ENCODE results near the gene PHC3. TPM values are rescaled to one million over a fixed set of nuclear protein-coding genes. Genes with fewer than 3 reads are reported as not detected.

The PHC3 gene
- polyA plus RNA-seq, 1 donor (not counting 4 experiments of a cell fraction or from before 2014, with no cell fraction given) = 32.2 TPM

DNA sequence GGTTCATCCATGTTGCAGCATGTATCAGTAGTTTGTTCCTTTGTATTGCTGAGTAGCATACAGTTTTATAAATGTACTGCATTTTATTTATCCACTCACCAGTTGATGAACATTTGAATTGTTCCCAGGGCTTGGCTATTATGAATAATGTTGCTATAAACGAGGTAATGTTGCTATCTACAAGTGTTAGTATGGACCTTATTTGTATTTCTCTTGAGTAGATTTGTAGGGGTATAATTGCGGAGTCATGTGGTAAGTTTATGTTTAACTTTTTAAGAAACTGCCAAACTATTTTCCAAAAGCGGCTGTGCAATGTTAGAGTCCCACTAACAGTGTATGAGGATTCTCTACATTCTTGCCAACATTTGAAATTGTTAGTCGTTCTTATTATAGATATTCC, 130.8 kb downstream of the PHC3 start:
- dilution Hi-C loops (cut with MboI; ENCODE audit: extremely low pct_ligation_motif_present, low sequenced_read_pairs) = no loop called here
- FAIRE-seq (no peak), DNase-seq (ENCODE audit: low read depth, low spot score) (no peak)
- Histone ChIP-seq H4K20me1 (ENCODE audit: control insufficient read depth, extremely low read depth, insufficient read depth, low read length) (no peaks in the 10 kb centered on the region), H3K4me1 (ENCODE audit: control insufficient read depth, extremely low read depth, insufficient read depth, low read length) (no peaks in the 10 kb centered on the region), H3K27ac (ENCODE audit: control insufficient read depth, insufficient read depth, low read length) (no peak overlapping the region), H2AFZ (ENCODE audit: control insufficient read depth, low read length) (no peak overlapping the region), H3K36me3 (ENCODE audit: control insufficient read depth in 2 of 2, extremely low read depth in 1 of 2, insufficient read depth in 2 of 2, low read length in 2 of 2) (no peaks in the 10 kb centered on the region), H3K9me3 (ENCODE audit: control insufficient read depth, low read depth, low read length) (no peaks in the 10 kb centered on the region), H3K9me1 (ENCODE audit: control insufficient read depth, extremely low read depth, insufficient read depth, low read length) (no peaks in the 10 kb centered on the region), H3K4me2 (ENCODE audit: control insufficient read depth, extremely low read depth, insufficient read depth, low read depth, low read length) (no peak overlapping the region), H3K4me3 (ENCODE audit: control insufficient read depth in 2 of 3, extremely low read depth in 1 of 3, insufficient read depth in 2 of 3, low read depth in 1 of 3, low read length in 3 of 3) (no peak overlapping the region), H3K79me2 (ENCODE audit: control insufficient read depth, insufficient read depth, low read length) (no peaks in the 10 kb centered on the region), H3K27me3 (ENCODE audit: control insufficient read depth, extremely low read depth, insufficient read depth, low read length) (no peaks in the 10 kb centered on the region), H3K9ac (ENCODE audit: control insufficient read depth, extremely low read depth, insufficient read depth, low read length) (no peak overlapping the region)
- no peak for TF ChIP-seq EZH2 (IDR thresholded peaks at IDR 0.05; ENCODE audit: low read length)
- TF ChIP-seq, protein P1, sequence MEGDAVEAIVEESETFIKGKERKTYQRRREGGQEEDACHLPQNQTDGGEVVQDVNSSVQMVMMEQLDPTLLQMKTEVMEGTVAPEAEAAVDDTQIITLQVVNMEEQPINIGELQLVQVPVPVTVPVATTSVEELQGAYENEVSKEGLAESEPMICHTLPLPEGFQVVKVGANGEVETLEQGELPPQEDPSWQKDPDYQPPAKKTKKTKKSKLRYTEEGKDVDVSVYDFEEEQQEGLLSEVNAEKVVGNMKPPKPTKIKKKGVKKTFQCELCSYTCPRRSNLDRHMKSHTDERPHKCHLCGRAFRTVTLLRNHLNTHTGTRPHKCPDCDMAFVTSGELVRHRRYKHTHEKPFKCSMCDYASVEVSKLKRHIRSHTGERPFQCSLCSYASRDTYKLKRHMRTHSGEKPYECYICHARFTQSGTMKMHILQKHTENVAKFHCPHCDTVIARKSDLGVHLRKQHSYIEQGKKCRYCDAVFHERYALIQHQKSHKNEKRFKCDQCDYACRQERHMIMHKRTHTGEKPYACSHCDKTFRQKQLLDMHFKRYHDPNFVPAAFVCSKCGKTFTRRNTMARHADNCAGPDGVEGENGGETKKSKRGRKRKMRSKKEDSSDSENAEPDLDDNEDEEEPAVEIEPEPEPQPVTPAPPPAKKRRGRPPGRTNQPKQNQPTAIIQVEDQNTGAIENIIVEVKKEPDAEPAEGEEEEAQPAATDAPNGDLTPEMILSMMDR (optimal IDR thresholded peaks at IDR 0.05 in 1 of 3, IDR thresholded peaks at IDR 0.05 in 1 of 3, conservative IDR thresholded peaks at IDR 0.05 in 1 of 3; ENCODE audit: extremely low read depth in 1 of 3, insufficient read depth in 2 of 3, low read length in 3 of 3) = no peak

DNA sequence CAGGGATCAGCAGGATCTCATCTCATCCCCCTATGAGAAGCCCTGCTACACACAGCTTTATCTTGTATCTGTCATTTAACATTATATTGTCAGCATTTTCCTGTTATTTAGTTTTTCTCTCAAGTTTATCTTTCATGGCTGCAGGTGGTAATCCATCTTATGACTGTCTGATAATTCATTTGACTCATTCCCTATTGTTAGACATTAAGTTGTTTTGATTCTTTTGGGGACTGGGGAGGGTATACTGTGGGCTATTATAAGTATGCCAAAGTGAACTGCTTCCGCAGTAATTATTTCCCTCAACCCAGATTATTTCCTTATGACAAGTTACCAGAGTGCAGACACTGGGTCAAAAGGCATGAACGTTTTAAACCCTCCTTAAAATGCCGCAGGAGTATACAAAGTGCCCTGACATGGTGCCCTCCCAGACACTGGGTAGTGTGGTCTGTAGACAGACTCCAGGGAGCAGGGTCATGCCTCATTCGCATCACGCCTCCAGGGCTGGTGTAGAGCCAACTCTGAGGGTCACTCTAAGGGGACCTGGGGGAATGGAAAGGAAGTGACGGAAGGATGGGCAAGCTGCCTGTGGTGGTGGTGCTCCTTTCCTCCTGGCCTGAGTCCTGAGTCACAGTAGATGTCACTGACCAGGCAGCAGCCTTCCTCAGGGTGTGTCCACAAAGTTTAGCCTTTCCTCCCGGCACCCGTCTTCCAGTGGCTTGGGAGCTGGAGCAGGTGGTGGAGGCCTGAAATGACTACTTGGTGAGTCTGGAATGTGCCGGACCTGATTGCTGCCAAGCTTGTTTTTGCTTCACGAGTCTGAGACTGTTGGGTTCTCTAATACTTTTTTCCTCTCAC, 132.2 kb downstream of the PHC3 start:
- no peak for TF ChIP-seq EZH2 (IDR thresholded peaks at IDR 0.05; ENCODE audit: low read length)
- TF ChIP-seq, protein P1 (optimal IDR thresholded peaks at IDR 0.05 in 1 of 3, IDR thresholded peaks at IDR 0.05 in 1 of 3, conservative IDR thresholded peaks at IDR 0.05 in 1 of 3; ENCODE audit: extremely low read depth in 1 of 3, insufficient read depth in 2 of 3, low read length in 3 of 3) = no peak
- no peaks in the 10 kb centered on the region for H3K79me2 ChIP-seq (ENCODE audit: control insufficient read depth, insufficient read depth, low read length)
- H3K27me3 ChIP-seq (ENCODE audit: control insufficient read depth, extremely low read depth, insufficient read depth, low read length) = no peaks in the 10 kb centered on the region
- no peak overlapping the region for H3K9ac ChIP-seq (ENCODE audit: control insufficient read depth, extremely low read depth, insufficient read depth, low read length)
- FAIRE-seq (no peak), DNase-seq (ENCODE audit: low read depth, low spot score) (no peak)
- H3K27ac ChIP-seq (ENCODE audit: control insufficient read depth, insufficient read depth, low read length) = no peak overlapping the region
- no peaks in the 10 kb centered on the region for H3K4me1 ChIP-seq (ENCODE audit: control insufficient read depth, extremely low read depth, insufficient read depth, low read length)
- no peak overlapping the region for H3K4me3 ChIP-seq (ENCODE audit: control insufficient read depth in 2 of 3, extremely low read depth in 1 of 3, insufficient read depth in 2 of 3, low read depth in 1 of 3, low read length in 3 of 3)
- dilution Hi-C loops (cut with MboI; ENCODE audit: extremely low pct_ligation_motif_present, low sequenced_read_pairs) = no loop called here
- H3K9me3 ChIP-seq (ENCODE audit: control insufficient read depth, low read depth, low read length) = no peaks in the 10 kb centered on the region
- no peaks in the 10 kb centered on the region for H3K36me3 ChIP-seq (ENCODE audit: control insufficient read depth in 2 of 2, extremely low read depth in 1 of 2, insufficient read depth in 2 of 2, low read length in 2 of 2)
- no peak overlapping the region for H3K4me2 ChIP-seq (ENCODE audit: control insufficient read depth, extremely low read depth, insufficient read depth, low read depth, low read length)
- H2AFZ ChIP-seq (ENCODE audit: control insufficient read depth, low read length) = no peak overlapping the region
- no peaks in the 10 kb centered on the region for H3K9me1 ChIP-seq (ENCODE audit: control insufficient read depth, extremely low read depth, insufficient read depth, low read length)
- H4K20me1 ChIP-seq (ENCODE audit: control insufficient read depth, extremely low read depth, insufficient read depth, low read length) = no peaks in the 10 kb centered on the region

Measured in keratinocyte (primary cell).